IMR-90 (cell line): ENCODE measurements around the gene SARNP.

Experiments used
- CTCF ChIP-seq: conservative IDR thresholded peaks from 2 replicates; pipeline ENCODE4 v1.5.1; 2012; ENCODE audit warnings: mild to moderate bottlenecking, low read depth, low read length, improper control_type of control experiment
- RCOR1 ChIP-seq: IDR thresholded peaks from 2 replicates; pipeline ENCODE4 v1.6.1; 2012; ENCODE audit warnings: mild to moderate bottlenecking, low read length, improper control_type of control experiment; ENCODE audit not compliant: insufficient replicate concordance

GRCh38 chr12:55713721-55714120, 103.8 kb downstream of the SARNP start:
- no peak for TF ChIP-seq RCOR1
- no peak for TF ChIP-seq CTCF
